H9 (cell line): Measurements from ENCODE around the gene C14orf39. TPM values are rescaled to one million over a fixed set of nuclear protein-coding genes. Genes with fewer than 3 reads are reported as not detected.

Source experiments
- DNase-seq: peaks from one replicate; pipeline ENCODE4 v3.0.0-alpha.2; 2017
- H2AFZ ChIP-seq: one replicate; pipeline ENCODE4 v1.6.1; 2013; ENCODE audit warnings: mild to moderate bottlenecking, low read length, control low read depth, moderate library complexity
- H2AK5ac ChIP-seq: 2 replicates; pipeline ENCODE4 v1.6.1; 2013; ENCODE audit warnings: low read length, control low read depth, mixed read lengths; ENCODE audit not compliant: insufficient read length
- H2BK120ac ChIP-seq: one replicate; pipeline ENCODE4 v1.6.1; 2013; ENCODE audit warnings: low read depth, mild to moderate bottlenecking, low read length, control low read depth, inconsistent platforms; ENCODE audit not compliant: poor library complexity, severe bottlenecking
- H2BK12ac ChIP-seq: 2 replicates; pipeline ENCODE4 v1.6.1; 2013; ENCODE audit warnings: low read length, control low read depth, mixed read lengths, low read depth; ENCODE audit not compliant: insufficient read length
- H2BK15ac ChIP-seq: 2 replicates; pipeline ENCODE4 v1.6.1; 2013; ENCODE audit warnings: low read depth, low read length, control low read depth
- H2BK20ac ChIP-seq: one replicate; pipeline ENCODE4 v1.6.1; 2013; ENCODE audit warnings: low read depth, mild to moderate bottlenecking, low read length, control low read depth, inconsistent platforms; ENCODE audit not compliant: poor library complexity, severe bottlenecking
- H2BK5ac ChIP-seq: 2 replicates; pipeline ENCODE4 v1.6.1; 2013; ENCODE audit warnings: low read length, control low read depth, mixed read lengths; ENCODE audit not compliant: insufficient read length
- H3K14ac ChIP-seq: 2 replicates; pipeline ENCODE4 v1.6.1; 2013; ENCODE audit warnings: low read length, control low read depth; ENCODE audit not compliant: insufficient read depth
- H3K18ac ChIP-seq: 2 replicates; pipeline ENCODE4 v1.6.1; 2013; ENCODE audit warnings: low read depth, mild to moderate bottlenecking, mixed read lengths, low read length, control low read depth; ENCODE audit not compliant: insufficient read length
- H3K23ac ChIP-seq: 2 replicates; pipeline ENCODE4 v1.6.1; 2013; ENCODE audit warnings: low read length, control low read depth, mixed read lengths, low read depth; ENCODE audit not compliant: insufficient read length
- H3K23me2 ChIP-seq: 2 replicates; pipeline ENCODE4 v1.6.1; 2013; ENCODE audit warnings: low read depth, mild to moderate bottlenecking, mixed read lengths, low read length, control low read depth; ENCODE audit not compliant: insufficient read length, poor library complexity, severe bottlenecking
- H3K27ac ChIP-seq: 2 replicates; pipeline ENCODE4 v1.5.1; 2013; ENCODE audit warnings: low read length, control low read depth, mixed read lengths, low read depth; ENCODE audit not compliant: insufficient read length
- H3K27me3 ChIP-seq: 2 replicates; pipeline ENCODE4 v1.6.1; 2013; ENCODE audit warnings: low read length, control low read depth, inconsistent platforms; ENCODE audit not compliant: insufficient read depth
- H3K4ac ChIP-seq: 2 replicates; pipeline ENCODE4 v1.6.1; 2013; ENCODE audit warnings: low read depth, mild to moderate bottlenecking, control low read depth, inconsistent platforms, low read length, moderate library complexity
- H3K4me1 ChIP-seq: 2 replicates; pipeline ENCODE4 v1.6.1; 2013; ENCODE audit warnings: low read length, control low read depth, inconsistent platforms; ENCODE audit not compliant: insufficient read depth
- H3K4me2 ChIP-seq: 2 replicates; pipeline ENCODE4 v1.6.1; 2013; ENCODE audit warnings: low read length, control low read depth, mixed read lengths; ENCODE audit not compliant: insufficient read length, insufficient read depth
- H3K56ac ChIP-seq: 2 replicates; pipeline ENCODE4 v1.6.1; 2013; ENCODE audit warnings: low read depth, mild to moderate bottlenecking, mixed read lengths, low read length, control low read depth; ENCODE audit not compliant: insufficient read length
- H3K79me1 ChIP-seq: 2 replicates; pipeline ENCODE4 v1.6.1; 2013; ENCODE audit warnings: low read depth, mild to moderate bottlenecking, moderate library complexity, low read length, control low read depth, inconsistent platforms; ENCODE audit not compliant: insufficient read depth, poor library complexity, severe bottlenecking
- H3K79me2 ChIP-seq: 2 replicates; pipeline ENCODE4 v1.6.1; 2013; ENCODE audit warnings: low read length, control low read depth, inconsistent platforms; ENCODE audit not compliant: insufficient read depth
- H3K9ac ChIP-seq: 2 replicates; pipeline ENCODE4 v1.6.1; 2013; ENCODE audit warnings: low read length, control low read depth, mixed read lengths; ENCODE audit not compliant: insufficient read length; ENCODE audit errors: extremely low read depth
- H3K9me3 ChIP-seq: one replicate; pipeline ENCODE4 v1.6.1; 2013; ENCODE audit warnings: low read depth, low read length, inconsistent platforms; ENCODE audit not compliant: control insufficient read depth
- H3T11ph ChIP-seq: one replicate; pipeline ENCODE4 v1.6.1; 2013; ENCODE audit warnings: mild to moderate bottlenecking, low read length, control low read depth, inconsistent platforms
- H4K20me1 ChIP-seq: one replicate; pipeline ENCODE4 v1.6.1; 2013; ENCODE audit not compliant: control insufficient read depth, insufficient read length, insufficient read depth
- H4K5ac ChIP-seq: 2 replicates; pipeline ENCODE4 v1.6.1; 2013; ENCODE audit warnings: low read depth, mild to moderate bottlenecking, mixed read lengths, low read length, control low read depth; ENCODE audit not compliant: insufficient read length
- H4K8ac ChIP-seq: replicated peaks from 2 replicates; pipeline ENCODE4 v1.6.1; 2013; ENCODE audit warnings: low read length, control low read depth, mixed read lengths, low read depth; ENCODE audit not compliant: insufficient read length
- H4K91ac ChIP-seq: 2 replicates; pipeline ENCODE4 v1.6.1; 2013; ENCODE audit warnings: low read depth, mild to moderate bottlenecking, moderate library complexity, mixed read lengths, low read length, control low read depth; ENCODE audit not compliant: insufficient read length
- H3K27ac Mint-ChIP-seq, 3 experiments: 2 replicates in 2 of 3; 3 replicates in 1 of 3; pipeline ENCODE4 v1.8.0; 2020 to 2021; ENCODE audit warnings: mixed read lengths in 3 of 3, mild to moderate bottlenecking in 1 of 3, moderate library complexity in 1 of 3
- H3K27me3 Mint-ChIP-seq: 2 replicates; pipeline ENCODE4 v1.8.0; 2021; ENCODE audit warnings: low read depth, mild to moderate bottlenecking, moderate library complexity, mixed read lengths
- H3K36me3 Mint-ChIP-seq, 3 experiments: 2 replicates in 2 of 3; 3 replicates in 1 of 3; pipeline ENCODE4 v1.8.0; 2020 to 2021; ENCODE audit warnings: low read depth in 3 of 3, mixed read lengths in 3 of 3; ENCODE audit not compliant: insufficient read depth in 1 of 3
- H3K4me1 Mint-ChIP-seq, 2 experiments: 2 replicates each; pipeline ENCODE4 v1.8.0; 2020; ENCODE audit warnings: mixed read lengths in 2 of 2
- H3K4me3 Mint-ChIP-seq, 2 experiments: 2 replicates in 1 of 2; 3 replicates in 1 of 2; pipeline ENCODE4 v1.8.0; 2020 to 2021; ENCODE audit warnings: mild to moderate bottlenecking in 2 of 2, mixed read lengths in 2 of 2, moderate library complexity in 1 of 2
- H3K9me3 Mint-ChIP-seq, 2 experiments: 2 replicates in 1 of 2; 3 replicates in 1 of 2; pipeline ENCODE4 v1.8.0; 2020; ENCODE audit warnings: mild to moderate bottlenecking in 2 of 2, mixed read lengths in 2 of 2, moderate library complexity in 1 of 2
- CTCF ChIP-seq: fragments of 200-600 bp; sonication (generic); conservative IDR thresholded peaks from 3 replicates; pipeline ENCODE4 v1.8.0; 2021; ENCODE audit warnings: antibody characterized with exemption, mild to moderate bottlenecking
- WGBS: extraction: QIAGEN DNeasy Blood & Tissue Kit; methylation state at CpG from one replicate; pipeline ENCODE4 v1.1.7; 2013; ENCODE audit warnings: missing lambda C conversion rate, low lambda C conversion rate, mixed read lengths; ENCODE audit not compliant: insufficient read length; ENCODE audit errors: extremely low coverage; 5-methylcytosine and 5-hydroxymethylcytosine counted together
- total RNA-seq: library from RNA; stranded (reverse); gene quantifications from 2 replicates; pipeline ENCODE4 v1.2.1, GENCODE V29; 2021

The C14orf39 gene
- total RNA-seq, 1 experiment from 2014 or later: 1.8 TPM

GRCh38 chr14:60506010-60506409 lies 20.1 kb upstream of the C14orf39 start:
- Histone ChIP-seq H4K5ac (no peak overlapping the region), H2AFZ (no peak overlapping the region), H2BK20ac (no peak overlapping the region), H2BK15ac (no peak overlapping the region), H3T11ph (no peak overlapping the region), H3K9ac (no peak overlapping the region), H2BK5ac (no peak overlapping the region), H4K91ac (no peak overlapping the region), H3K23me2 (peaks cover 16% of the 10 kb centered on the region), H3K4me1 (no peaks in the 10 kb centered on the region; the same call in 1 of the 2 replicates), H3K79me2 (no peaks in the 10 kb centered on the region), H2AK5ac (no peak overlapping the region), H3K18ac (no peak overlapping the region), H3K14ac (no peak overlapping the region), H3K9me3 (no peaks in the 10 kb centered on the region), H3K56ac (no peak overlapping the region), H2BK12ac (no peak overlapping the region), H3K4ac (no peak overlapping the region), H2BK120ac (no peak overlapping the region), H3K27me3 (peaks cover 64% of the 10 kb centered on the region), H3K23ac (no peak overlapping the region), H3K4me2 (peak overlapping the region; percentile 66), H3K27ac (no peak overlapping the region), H4K8ac (no peak overlapping the region), H3K79me1 (no peaks in the 10 kb centered on the region), H4K20me1 (peaks cover 2% of the 10 kb centered on the region)
- WGBS: no CpG with 5 or more reads among the region's 7 CpGs
- Mint-ChIP-seq H3K27ac (no peak overlapping the region; a peak in 1 of 7 replicates), H3K4me1 (peaks cover 28 to 45% of the 10 kb centered on the region in 2 experiments), H3K36me3 (no peaks in the 10 kb centered on the region), H3K9me3 (peaks cover 3 to 10% of the 10 kb centered on the region in 2 experiments; a peak in 1 of 5 replicates), H3K27me3 (peaks cover 99% of the 10 kb centered on the region), H3K4me3 (peak overlapping the region in 1 of 2 experiments; percentile 85; a peak in 2 of 5 replicates)
- TF ChIP-seq CTCF: no peak
- no peak for DNase-seq
